Activated naive CD4-positive, alpha-beta T cell treated with anti-CD3 and anti-CD28 coated beads for 36 hours (primary cell): Measurements from ENCODE around the gene FLT1. TPM values are rescaled to one million over a fixed set of nuclear protein-coding genes. Genes with fewer than 3 reads are reported as not detected.

Experiments used
- CTCF ChIA-PET: fragments of 350-600 bp; sonication (Branson Sonifier 250); formaldehyde crosslinking; loops from one replicate; lab custom pipeline; 2021; ENCODE audit warnings: antibody characterized with exemption; lab: Charles Lee
- DNase-seq: peaks from one replicate; pipeline ENCODE4 v3.0.0-alpha.2; 2020
- H3K27ac Mint-ChIP-seq: one replicate; pipeline ENCODE4 v1.8.0; 2021; ENCODE audit warnings: mild to moderate bottlenecking, mixed read lengths
- H3K27me3 Mint-ChIP-seq: one replicate; pipeline ENCODE4 v1.8.0; 2021; ENCODE audit warnings: low read depth, mixed read lengths
- H3K36me3 Mint-ChIP-seq: one replicate; pipeline ENCODE4 v1.8.0; 2021; ENCODE audit warnings: low read depth, mixed read lengths
- H3K4me1 Mint-ChIP-seq: one replicate; pipeline ENCODE4 v1.8.0; 2021; ENCODE audit warnings: low read depth, mixed read lengths
- H3K4me3 Mint-ChIP-seq: one replicate; pipeline ENCODE4 v1.8.0; 2021; ENCODE audit warnings: mild to moderate bottlenecking, moderate library complexity, mixed read lengths
- H3K9me3 Mint-ChIP-seq: one replicate; pipeline ENCODE4 v1.8.0; 2021; ENCODE audit warnings: mixed read lengths
- intact Hi-C: fragments of 100-400 bp; cut with micrococcal nuclease; formaldehyde crosslinking; loops from one replicate; pipeline ENCODE4 v1.15.1; 2023
- total RNA-seq, 2 experiments: library from RNA; stranded (reverse); gene quantifications; one replicate each; pipeline ENCODE4 v1.2.3, GENCODE V29; 2021

Gene FLT1
- total RNA-seq, 2 experiments from 2014 or later, result 21.8 to 21.9 TPM

DNA sequence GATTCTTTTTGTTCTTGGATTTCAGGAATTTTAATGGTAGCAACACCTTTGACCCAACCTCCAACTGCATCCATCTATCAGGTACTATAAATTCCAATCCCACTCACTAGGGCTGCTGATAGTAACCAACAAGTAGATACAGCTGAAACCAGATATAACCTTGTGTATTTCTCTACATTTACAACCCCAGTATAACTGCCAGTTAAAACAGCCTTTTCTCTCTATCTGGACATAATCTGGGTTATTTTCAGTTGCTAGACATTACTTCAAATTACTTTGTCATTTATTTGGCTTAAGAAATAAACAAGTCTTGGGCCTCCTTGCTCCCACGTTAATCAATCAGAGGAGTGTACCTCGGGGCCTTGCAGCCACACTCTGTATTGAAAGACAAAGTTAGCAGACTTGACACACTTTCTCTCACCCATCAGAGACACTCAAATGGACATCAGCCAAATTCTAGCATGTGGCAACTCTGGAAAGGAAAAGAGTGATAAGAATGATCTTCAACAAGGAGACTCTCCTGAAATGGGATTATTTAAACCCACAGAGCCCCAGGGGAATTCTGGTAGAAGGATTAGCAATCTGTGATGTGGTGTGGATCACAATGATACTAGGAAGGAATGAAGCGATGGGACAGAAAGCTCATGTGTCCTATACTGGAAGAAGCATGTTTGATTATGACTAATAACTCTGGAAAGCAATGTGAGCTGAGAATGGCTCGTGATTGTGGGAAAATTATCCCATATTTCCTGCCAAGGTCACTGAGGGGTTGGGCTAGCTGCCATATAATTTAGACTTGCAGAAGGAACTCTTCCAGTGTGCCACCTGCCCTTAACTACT, 157.5 kb downstream of the FLT1 start:
- intact Hi-C loops, result no loop called here
- no peak for DNase-seq
- Mint-ChIP-seq H3K9me3 (no peaks in the 10 kb centered on the region), H3K27ac (no peak overlapping the region), H3K4me3 (no peak overlapping the region), H3K27me3 (no peaks in the 10 kb centered on the region), H3K4me1 (peaks cover 2% of the 10 kb centered on the region), H3K36me3 (no peaks in the 10 kb centered on the region)
- CTCF ChIA-PET, result interaction anchor here (0.7 kb wide), 2 partner anchors 20 to 25 kb away, joined by 3 read pairs; no protein-coding TSS in a partner anchor

DNA sequence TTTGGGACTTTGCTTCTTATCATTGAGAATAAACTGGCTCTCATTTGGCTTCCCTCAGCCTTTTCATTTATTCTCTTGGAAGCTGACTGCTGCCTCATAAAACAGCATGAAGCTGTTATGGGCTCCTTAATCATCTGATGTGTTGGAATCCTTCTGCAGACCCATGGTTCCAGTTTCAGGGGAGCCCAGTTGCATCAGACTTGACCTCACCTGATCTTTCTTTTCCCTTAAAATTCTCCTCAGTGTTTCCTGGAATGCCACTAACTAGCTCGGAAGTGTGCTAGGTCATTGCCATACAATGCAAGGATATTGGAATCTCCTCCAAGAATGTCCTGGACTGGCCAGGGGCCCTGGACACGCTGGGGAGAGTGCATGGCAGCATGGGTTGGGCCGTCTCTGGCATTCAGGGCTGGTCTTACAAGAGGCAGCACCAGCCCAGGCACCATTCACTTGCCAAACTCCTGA, 158.7 kb downstream of the FLT1 start:
- intact Hi-C loops, result no loop called here
- DNase-seq, result no peak
- Mint-ChIP-seq H3K27ac (no peak overlapping the region), H3K27me3 (no peaks in the 10 kb centered on the region), H3K36me3 (no peaks in the 10 kb centered on the region), H3K4me3 (no peak overlapping the region), H3K4me1 (peaks cover 2% of the 10 kb centered on the region), H3K9me3 (no peaks in the 10 kb centered on the region)
- CTCF ChIA-PET, result no interaction called here

DNA sequence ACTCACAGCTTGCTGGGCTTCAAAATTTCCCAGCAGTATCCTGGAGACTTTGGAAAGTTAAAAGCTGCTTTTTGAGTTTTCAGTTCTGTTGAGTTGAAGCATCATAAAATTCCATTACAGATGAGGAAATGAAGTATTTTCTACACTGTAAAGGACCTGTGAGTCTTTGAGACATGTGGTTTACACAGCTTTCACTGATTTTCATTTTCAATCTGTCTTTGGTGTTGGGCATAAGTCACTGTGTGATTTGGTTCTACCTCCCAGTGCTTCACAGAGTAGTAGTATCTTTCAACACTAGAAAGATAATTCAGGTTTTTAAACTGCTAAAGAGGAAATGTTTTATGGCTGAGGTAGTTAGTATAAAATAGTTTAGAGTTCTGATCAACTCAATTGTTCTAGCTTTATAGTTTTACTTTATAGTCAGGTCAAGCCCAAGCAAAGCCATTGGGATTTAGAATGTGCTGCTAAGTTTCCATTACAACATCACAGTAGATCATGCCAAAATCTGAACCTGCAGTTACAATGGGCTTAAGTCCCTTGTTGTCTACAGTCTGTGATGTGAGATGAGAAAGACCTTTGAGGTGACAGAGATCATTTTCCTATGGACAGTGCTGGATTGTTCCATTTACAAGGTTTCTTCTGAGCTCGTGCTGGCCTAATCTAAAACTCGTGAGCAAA, 161.6 kb downstream of the FLT1 start:
- no peaks in the 10 kb centered on the region for H3K27me3 Mint-ChIP-seq
- no peaks in the 10 kb centered on the region for H3K9me3 Mint-ChIP-seq
- CTCF ChIA-PET, result interaction anchor here (1.4 kb wide), 1 partner anchor 10 kb away, joined by 7 read pairs; no protein-coding TSS in a partner anchor
- H3K4me3 Mint-ChIP-seq, result no peak overlapping the region
- no peak overlapping the region for H3K27ac Mint-ChIP-seq
- intact Hi-C loops, result no loop called here
- no peaks in the 10 kb centered on the region for H3K4me1 Mint-ChIP-seq
- no peaks in the 10 kb centered on the region for H3K36me3 Mint-ChIP-seq
- DNase-seq, result no peak

DNA sequence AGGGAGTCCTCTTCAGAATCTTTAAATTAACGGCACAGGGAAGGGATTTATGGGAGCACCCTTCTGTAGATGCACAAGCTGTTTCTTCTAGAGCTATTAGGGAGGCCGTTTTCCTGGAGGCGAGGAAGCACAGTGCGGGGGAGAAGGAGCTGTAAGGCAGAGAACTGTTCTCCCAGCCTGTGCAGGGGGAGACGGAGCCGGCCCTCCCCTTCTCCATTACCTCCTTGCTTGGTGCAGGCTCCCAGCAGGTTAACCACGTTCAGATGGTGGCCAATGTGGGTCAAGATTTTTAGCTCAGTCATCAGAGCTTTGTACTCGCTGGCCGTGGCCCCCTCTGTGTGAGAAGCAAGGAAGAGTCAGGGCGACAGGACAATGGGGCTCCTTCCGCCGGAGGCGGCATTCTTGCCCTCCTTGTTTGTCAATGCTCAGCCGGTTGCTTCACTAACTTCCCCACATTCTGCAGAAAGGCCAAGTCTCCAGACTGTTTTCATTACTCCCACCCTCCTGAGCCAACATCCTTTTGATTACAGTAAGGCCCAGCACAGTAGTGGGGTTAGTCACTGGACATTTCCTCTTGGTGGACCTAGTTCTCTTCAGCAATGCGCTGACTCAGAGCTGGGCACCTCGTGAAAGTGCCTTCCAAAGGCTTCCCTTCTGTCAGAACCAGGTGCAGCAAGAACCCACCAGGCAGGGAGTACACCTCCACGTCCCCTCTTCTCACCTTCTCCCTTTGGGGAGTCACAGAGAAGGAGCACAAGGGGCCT, 165.4 kb downstream of the FLT1 start:
- DNase-seq, result no peak
- Mint-ChIP-seq H3K36me3 (no peaks in the 10 kb centered on the region), H3K27me3 (no peaks in the 10 kb centered on the region), H3K9me3 (no peaks in the 10 kb centered on the region), H3K4me1 (no peaks in the 10 kb centered on the region), H3K4me3 (no peak overlapping the region), H3K27ac (no peak overlapping the region)
- CTCF ChIA-PET, result interaction anchor here (0.6 to 1.3 kb wide), 3 partner anchors 18 to 467 kb away, joined by 3 to 4 read pairs (median 3); no protein-coding TSS in a partner anchor
- intact Hi-C loops, result loop anchor here (10.0 kb wide), 1 partner anchor 1035 kb away; no protein-coding TSS in a partner anchor

DNA sequence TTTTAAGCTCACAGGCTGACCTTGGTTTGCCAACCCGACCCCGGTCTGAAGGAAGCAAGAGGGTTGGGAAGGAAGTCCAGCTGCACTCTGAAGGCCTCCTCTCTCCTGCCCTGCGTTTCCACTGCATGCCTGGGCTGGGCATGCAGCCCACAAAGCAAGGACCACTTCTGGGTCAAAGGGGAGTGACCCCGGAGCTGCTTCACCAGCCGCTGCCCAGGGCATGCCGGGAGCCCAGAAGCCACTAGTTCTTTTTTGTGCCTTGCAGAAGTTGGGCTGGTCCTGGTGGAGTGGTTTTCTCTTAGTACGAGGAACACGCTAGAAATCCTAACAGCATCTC, 166.7 kb downstream of the FLT1 start:
- H3K9me3 Mint-ChIP-seq, result no peaks in the 10 kb centered on the region
- no peaks in the 10 kb centered on the region for H3K27me3 Mint-ChIP-seq
- no peak for DNase-seq
- H3K36me3 Mint-ChIP-seq, result no peaks in the 10 kb centered on the region
- no peak overlapping the region for H3K27ac Mint-ChIP-seq
- H3K4me3 Mint-ChIP-seq, result no peak overlapping the region
- intact Hi-C loops, result loop anchor here (10.0 kb wide), 1 partner anchor 1037 kb away; no protein-coding TSS in a partner anchor
- H3K4me1 Mint-ChIP-seq, result no peaks in the 10 kb centered on the region
- CTCF ChIA-PET, result interaction anchor here (0.6 to 1.3 kb wide), 5 partner anchors 16 to 468 kb away, joined by 3 to 4 read pairs (median 3); no protein-coding TSS in a partner anchor

DNA sequence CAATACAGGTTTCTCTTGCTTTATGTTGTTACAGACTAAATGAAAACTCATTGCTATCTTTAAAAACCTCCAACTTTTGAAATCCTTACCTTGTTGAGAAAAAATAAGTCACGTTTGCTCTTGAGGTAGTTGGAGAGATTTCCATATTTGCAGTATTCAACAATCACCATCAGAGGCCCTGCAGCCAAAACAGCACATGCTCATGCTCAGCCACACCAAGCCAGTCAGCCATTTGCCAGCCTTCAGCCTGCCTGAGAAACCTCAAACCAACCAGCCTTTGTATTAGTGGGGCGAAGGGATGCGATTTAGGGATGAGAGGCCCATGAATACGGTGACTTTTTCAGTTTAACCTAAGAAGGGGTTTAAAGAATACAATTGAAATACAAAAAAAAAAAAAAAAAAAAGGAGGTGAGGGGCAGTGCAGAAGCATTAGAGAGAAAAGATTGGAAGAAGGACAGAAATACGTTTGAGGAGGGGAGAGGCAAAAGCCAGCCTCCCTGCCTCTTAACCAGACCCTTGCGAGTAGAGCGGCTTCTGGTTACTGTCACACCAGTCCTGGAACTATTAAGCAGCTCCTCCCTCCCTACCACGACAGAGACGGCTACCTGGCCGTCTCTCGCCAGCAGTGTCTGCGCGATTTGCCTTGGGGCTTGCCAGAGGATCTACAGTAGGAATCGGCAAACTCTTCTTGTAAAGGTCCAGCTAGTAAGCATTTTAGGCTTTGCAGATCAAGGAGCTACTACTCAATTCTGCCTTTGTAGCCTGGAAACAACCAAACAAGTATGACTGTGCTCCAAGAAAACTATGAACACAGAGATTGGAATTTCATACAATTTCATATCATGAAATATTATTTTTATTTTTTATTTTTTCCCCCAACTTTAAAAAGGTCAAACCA, 167.3 kb downstream of the FLT1 start:
- no peaks in the 10 kb centered on the region for H3K4me1 Mint-ChIP-seq
- DNase-seq, result no peak
- H3K27me3 Mint-ChIP-seq, result no peaks in the 10 kb centered on the region
- H3K27ac Mint-ChIP-seq, result no peak overlapping the region
- intact Hi-C loops, result loop anchor here (10.0 kb wide), 1 partner anchor 1037 kb away; no protein-coding TSS in a partner anchor
- no peak overlapping the region for H3K4me3 Mint-ChIP-seq
- no peaks in the 10 kb centered on the region for H3K36me3 Mint-ChIP-seq
- H3K9me3 Mint-ChIP-seq, result no peaks in the 10 kb centered on the region
- CTCF ChIA-PET, result interaction anchor here (0.6 to 1.3 kb wide), 3 partner anchors 96 to 469 kb away, joined by 3 to 4 read pairs (median 4); no protein-coding TSS in a partner anchor

DNA sequence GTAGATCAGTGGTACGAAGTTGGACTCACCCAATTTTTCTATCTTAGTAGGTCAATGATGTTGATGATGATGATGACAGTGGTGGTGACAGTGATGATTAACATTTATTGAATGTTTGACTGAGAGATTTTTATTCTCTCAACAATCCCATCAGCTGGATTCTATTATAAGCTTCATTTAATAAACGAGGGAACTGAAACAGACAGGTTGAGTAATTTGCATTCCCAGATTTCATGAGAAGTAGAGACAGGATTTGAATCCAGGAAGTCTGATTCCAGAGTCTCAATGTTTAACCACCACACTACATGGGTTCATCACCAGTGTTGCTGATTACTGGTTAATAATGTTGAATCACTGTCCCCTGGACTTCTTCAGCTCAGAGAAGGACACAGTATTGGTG, 168.9 kb downstream of the FLT1 start:
- CTCF ChIA-PET, result interaction anchor here (1.2 to 2.3 kb wide), 3 partner anchors 16 to 499 kb away, joined by 3 to 7 read pairs (median 3); no protein-coding TSS in a partner anchor
- Mint-ChIP-seq H3K4me3 (no peak overlapping the region), H3K27ac (no peak overlapping the region), H3K4me1 (no peaks in the 10 kb centered on the region), H3K36me3 (no peaks in the 10 kb centered on the region), H3K9me3 (no peaks in the 10 kb centered on the region), H3K27me3 (no peaks in the 10 kb centered on the region)
- DNase-seq, result no peak
- intact Hi-C loops, result loop anchor here (10.0 kb wide), 1 partner anchor 1039 kb away; no protein-coding TSS in a partner anchor

DNA sequence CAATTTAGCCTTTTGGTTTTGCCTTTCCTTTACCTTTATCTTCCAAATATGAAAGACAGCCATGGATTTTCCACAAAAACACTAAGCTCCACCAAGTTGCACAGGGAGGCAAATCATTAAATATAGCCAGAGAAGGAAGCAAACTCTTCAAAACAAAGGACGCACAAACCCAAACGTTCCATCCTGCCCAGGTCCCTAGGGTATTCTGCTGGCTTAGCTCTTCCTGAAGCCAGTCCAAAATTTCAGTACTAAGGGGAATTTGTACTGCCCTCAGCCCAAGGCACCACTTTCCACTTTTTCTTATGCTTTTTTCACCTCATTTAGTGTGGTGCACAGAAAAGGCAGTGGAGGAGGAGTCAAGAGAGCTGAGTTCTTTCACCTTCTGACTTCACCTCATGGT, 169.9 kb downstream of the FLT1 start:
- Mint-ChIP-seq H3K4me1 (no peaks in the 10 kb centered on the region), H3K9me3 (no peaks in the 10 kb centered on the region), H3K27ac (no peak overlapping the region), H3K4me3 (no peak overlapping the region), H3K36me3 (no peaks in the 10 kb centered on the region), H3K27me3 (no peaks in the 10 kb centered on the region)
- intact Hi-C loops, result loop anchor here (10.0 kb wide), 1 partner anchor 1040 kb away; no protein-coding TSS in a partner anchor
- no peak for DNase-seq
- CTCF ChIA-PET, result interaction anchor here (0.6 to 2.3 kb wide), 7 partner anchors 11 to 996 kb away, joined by 3 to 7 read pairs (median 4); no protein-coding TSS in a partner anchor

DNA sequence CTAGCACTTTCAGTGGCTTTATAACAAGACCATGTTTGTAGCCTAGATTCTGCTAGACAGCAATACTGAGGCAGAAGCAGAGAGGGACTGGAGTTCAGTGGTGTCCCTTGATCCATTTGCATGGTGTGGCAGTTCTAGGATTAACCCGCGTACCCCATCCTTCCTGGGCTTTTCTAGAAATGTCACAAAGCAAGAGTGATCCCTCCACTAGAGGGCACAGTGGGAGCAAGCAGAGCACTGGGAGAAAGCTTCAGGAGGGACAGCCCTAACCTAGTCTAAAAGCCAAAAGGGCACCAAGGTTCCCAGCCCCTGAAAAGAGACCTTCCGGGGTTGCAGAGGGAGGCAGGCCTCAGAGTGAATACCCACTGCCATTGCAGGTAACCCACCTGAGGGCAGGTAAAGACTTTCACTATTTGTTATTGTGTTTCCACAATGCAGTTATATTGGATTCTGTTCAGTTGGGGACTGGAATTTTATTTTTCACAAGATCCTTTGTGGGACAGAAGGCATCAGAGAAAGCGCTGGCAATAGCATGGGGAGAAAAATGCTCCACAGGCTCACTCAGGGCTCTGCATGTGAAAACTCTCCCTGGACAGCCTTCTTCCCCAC, 170.6 kb downstream of the FLT1 start:
- H3K27me3 Mint-ChIP-seq, result no peaks in the 10 kb centered on the region
- CTCF ChIA-PET, result interaction anchor here (0.7 to 2.3 kb wide), 14 partner anchors 9 to 490 kb away, joined by 3 to 8 read pairs (median 4); no protein-coding TSS in a partner anchor
- no peaks in the 10 kb centered on the region for H3K4me1 Mint-ChIP-seq
- H3K9me3 Mint-ChIP-seq, result no peaks in the 10 kb centered on the region
- no peaks in the 10 kb centered on the region for H3K36me3 Mint-ChIP-seq
- H3K27ac Mint-ChIP-seq, result no peak overlapping the region
- intact Hi-C loops, result loop anchor here (1.0 to 10.0 kb wide), 5 partner anchors 168 to 1041 kb away; partner anchors contain the start of gene POMP
- DNase-seq, result peak; percentile 79
- H3K4me3 Mint-ChIP-seq, result no peak overlapping the region

DNA sequence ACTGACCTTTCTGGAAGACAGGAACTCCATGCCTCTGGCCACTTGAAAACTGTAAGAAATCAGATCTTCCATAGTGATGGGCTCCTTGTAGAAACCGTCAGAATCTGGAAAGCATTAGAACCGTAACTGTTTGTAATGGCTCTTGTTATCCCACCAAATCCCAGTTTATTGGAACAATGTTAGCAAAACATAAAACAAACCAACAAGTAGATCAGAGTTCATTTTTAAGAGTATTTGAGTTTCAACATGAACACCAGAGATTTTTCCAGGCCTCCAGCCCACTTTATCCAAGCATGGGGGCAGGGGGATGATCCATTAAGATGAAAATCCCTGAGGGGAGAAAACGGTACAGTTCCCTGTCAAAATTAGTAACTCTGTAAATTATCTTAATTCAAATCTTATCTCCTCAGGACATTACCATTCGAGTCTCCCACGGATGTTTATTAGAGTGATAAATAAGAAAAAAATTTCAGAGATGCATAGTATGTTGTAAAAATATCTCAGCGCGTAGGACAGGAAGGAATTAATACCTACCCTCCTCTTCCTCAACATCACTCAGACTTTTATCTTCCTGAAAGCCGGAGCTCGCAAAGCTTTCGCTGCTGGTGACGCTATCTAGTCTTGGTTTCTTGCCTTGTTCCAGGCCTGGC, 172.5 kb downstream of the FLT1 start:
- H3K27ac Mint-ChIP-seq, result no peak overlapping the region
- H3K36me3 Mint-ChIP-seq, result no peaks in the 10 kb centered on the region
- CTCF ChIA-PET, result interaction anchor here (0.8 to 1.8 kb wide), 3 partner anchors 10 to 474 kb away, joined by 3 to 8 read pairs (median 5); no protein-coding TSS in a partner anchor
- H3K4me1 Mint-ChIP-seq, result no peaks in the 10 kb centered on the region
- no peaks in the 10 kb centered on the region for H3K27me3 Mint-ChIP-seq
- intact Hi-C loops, result loop anchor here (5.0 to 10.0 kb wide), 2 partner anchors 170 to 1042 kb away; no protein-coding TSS in a partner anchor
- no peak overlapping the region for H3K4me3 Mint-ChIP-seq
- DNase-seq, result no peak
- H3K9me3 Mint-ChIP-seq, result no peaks in the 10 kb centered on the region
